Mesendoderm (in vitro differentiated cells): ENCODE data around the gene DMWD.
A peak's percentile ranks its signal among the peaks of the same experiment; 100 is the strongest.

Experiments used
- DNase-seq: peaks from one replicate; pipeline ENCODE4 v3.0.0; 2013
- H2AK5ac ChIP-seq: 2 replicates; pipeline ENCODE4 v1.6.1; 2013; ENCODE audit warnings: low read length, inconsistent platforms
- H2BK120ac ChIP-seq: 2 replicates; pipeline ENCODE4 v1.6.1; 2013; ENCODE audit warnings: low read depth, mild to moderate bottlenecking, low read length, moderate library complexity, mixed read lengths
- H2BK15ac ChIP-seq: replicated peaks from 2 replicates; pipeline ENCODE4 v1.6.1; 2013; ENCODE audit warnings: low read depth, mild to moderate bottlenecking, moderate library complexity
- H2BK5ac ChIP-seq: 2 replicates; pipeline ENCODE4 v1.6.1; 2013; ENCODE audit warnings: low read length, inconsistent platforms
- H3K18ac ChIP-seq: 2 replicates; pipeline ENCODE4 v1.6.1; 2013; ENCODE audit warnings: mild to moderate bottlenecking, low read length, mixed read lengths
- H3K23ac ChIP-seq: one replicate; pipeline ENCODE4 v1.6.1; 2013; ENCODE audit warnings: low read length
- H3K27ac ChIP-seq: 2 replicates; pipeline ENCODE4 v1.5.1; 2013; ENCODE audit warnings: low read depth, mild to moderate bottlenecking, inconsistent platforms, low read length, moderate library complexity
- H3K27me3 ChIP-seq: 2 replicates; pipeline ENCODE4 v1.6.1; 2013; ENCODE audit warnings: low read length, control low read depth, mild to moderate bottlenecking, inconsistent platforms; ENCODE audit not compliant: insufficient read depth, poor library complexity
- H3K36me3 ChIP-seq: 2 replicates; pipeline ENCODE4 v1.6.1; 2013; ENCODE audit warnings: low read length, inconsistent platforms; ENCODE audit not compliant: control insufficient read depth, insufficient read depth
- H3K4ac ChIP-seq: one replicate; pipeline ENCODE4 v1.6.1; 2013; ENCODE audit warnings: low read depth, mild to moderate bottlenecking, low read length, moderate library complexity
- H3K4me1 ChIP-seq: 2 replicates; pipeline ENCODE4 v1.6.1; 2013; ENCODE audit warnings: low read depth, low read length, inconsistent platforms; ENCODE audit not compliant: control insufficient read depth
- H3K4me2 ChIP-seq: 2 replicates; pipeline ENCODE4 v1.6.1; 2013; ENCODE audit warnings: low read length
- H3K4me3 ChIP-seq: 2 replicates; pipeline ENCODE4 v1.5.1; 2013; ENCODE audit warnings: mild to moderate bottlenecking, low read length
- H3K56ac ChIP-seq: one replicate; pipeline ENCODE4 v1.6.1; 2013; ENCODE audit warnings: low read length
- H3K79me1 ChIP-seq: 2 replicates; pipeline ENCODE4 v1.6.1; 2013; ENCODE audit warnings: low read length, inconsistent platforms
- H3K79me2 ChIP-seq: 2 replicates; pipeline ENCODE4 v1.6.1; 2013; ENCODE audit warnings: mild to moderate bottlenecking, low read length; ENCODE audit not compliant: control insufficient read depth, insufficient read depth
- H3K9ac ChIP-seq: 2 replicates; pipeline ENCODE4 v1.6.1; 2013; ENCODE audit warnings: low read length, inconsistent platforms
- H4K5ac ChIP-seq: one replicate; pipeline ENCODE4 v1.6.1; 2013; ENCODE audit warnings: low read length
- H4K8ac ChIP-seq: one replicate; pipeline ENCODE4 v1.6.1; 2013; ENCODE audit warnings: low read depth, mild to moderate bottlenecking, control low read depth, low read length, moderate library complexity
- WGBS: extraction: QIAGEN DNeasy Blood & Tissue Kit; methylation state at CpG from one replicate; pipeline ENCODE4 v1.1.7; 2013; ENCODE audit warnings: low lambda C conversion rate, missing lambda C conversion rate; ENCODE audit not compliant: insufficient coverage; ENCODE audit errors: extremely low coverage; 5-methylcytosine and 5-hydroxymethylcytosine counted together

The DMWD gene

GRCh38 chr19:45782820-45783785, 9.5 kb downstream of the DMWD start:
- Histone ChIP-seq H3K27me3 (no peaks in the 10 kb centered on the region), H3K79me2 (no peaks in the 10 kb centered on the region), H3K9ac (no peak overlapping the region), H2BK5ac (no peak overlapping the region), H3K56ac (no peak overlapping the region), H2BK15ac (no peak overlapping the region), H3K4me1 (peaks cover 4% of the 10 kb centered on the region), H3K36me3 (peaks cover 6% of the 10 kb centered on the region), H3K79me1 (no peaks in the 10 kb centered on the region), H3K4me3 (no peak overlapping the region), H4K5ac (no peak overlapping the region), H3K23ac (no peak overlapping the region), H2BK120ac (no peak overlapping the region), H3K4ac (no peak overlapping the region), H3K27ac (no peak overlapping the region), H2AK5ac (no peak overlapping the region), H4K8ac (no peak overlapping the region), H3K18ac (no peak overlapping the region), H3K4me2 (no peak overlapping the region)
- no CpG with 5 or more reads among the region's 26 CpGs for whole genome bisulfite sequencing
- DNase-seq: no peak

GRCh38 chr19:45782162-45782691, 10.4 kb downstream of the DMWD start, which contains the start of gene DMPK:
DMPK (minus strand) TSS chr19:45782490; CDS start chr19:45782352, 138 bp downstream.
- no peak within 1 kb of the TSS for H3K4me3 ChIP-seq
- peaks cover 5% of the 10 kb centered on the region for H3K36me3 ChIP-seq
- no peaks in the 10 kb centered on the region for H3K79me1 ChIP-seq
- no peak within 1 kb of the TSS for H4K8ac ChIP-seq
- H2BK15ac ChIP-seq: no peak within 1 kb of the TSS
- H2BK120ac ChIP-seq: no peak within 1 kb of the TSS
- H3K56ac ChIP-seq: peak within 1 kb of the TSS; percentile 25
- H3K4me2 ChIP-seq: no peak within 1 kb of the TSS
- no peak within 1 kb of the TSS for H4K5ac ChIP-seq
- H3K27me3 ChIP-seq: no peaks in the 10 kb centered on the region
- no peaks in the 10 kb centered on the region for H3K79me2 ChIP-seq
- H2BK5ac ChIP-seq: no peak within 1 kb of the TSS
- H3K27ac ChIP-seq: no peak within 1 kb of the TSS
- H3K9ac ChIP-seq: no peak within 1 kb of the TSS
- H2AK5ac ChIP-seq: no peak within 1 kb of the TSS
- no peak within 1 kb of the TSS for H3K23ac ChIP-seq
- DNase-seq: no peak
- H3K4ac ChIP-seq: no peak within 1 kb of the TSS
- no CpG with 5 or more reads among the region's 18 CpGs for WGBS
- H3K18ac ChIP-seq: no peak within 1 kb of the TSS
- peaks cover 4% of the 10 kb centered on the region for H3K4me1 ChIP-seq

- H3K79me2 ChIP-seq: no peaks in the 10 kb centered on the region
- WGBS: no CpG with 5 or more reads among the region's 17 CpGs
- H3K18ac ChIP-seq: no peak overlapping the region
Observed at GRCh38 chr19:45781214-45782161, 11.2 kb downstream of the DMWD start.

GRCh38 chr19:45780448-45781213, 12.0 kb downstream of the DMWD start:
- Histone ChIP-seq H3K4me3 (no peak overlapping the region), H3K18ac (no peak overlapping the region), H3K56ac (peak overlapping the region; percentile 47), H2BK15ac (no peak overlapping the region), H3K4me1 (peaks cover 4% of the 10 kb centered on the region), H3K23ac (no peak overlapping the region), H2BK120ac (no peak overlapping the region), H3K4me2 (no peak overlapping the region), H4K8ac (no peak overlapping the region), H2BK5ac (no peak overlapping the region), H3K27me3 (no peaks in the 10 kb centered on the region), H2AK5ac (no peak overlapping the region), H3K79me2 (no peaks in the 10 kb centered on the region), H3K4ac (no peak overlapping the region), H3K27ac (no peak overlapping the region), H3K79me1 (no peaks in the 10 kb centered on the region), H3K36me3 (no peaks in the 10 kb centered on the region), H4K5ac (no peak overlapping the region), H3K9ac (no peak overlapping the region)
- WGBS: no CpG with 5 or more reads among the region's 13 CpGs
- no peak for DNase-seq

More at GRCh38 chr19:45781214-45782161, 11.2 kb downstream of the DMWD start:
- H3K4me3 ChIP-seq: no peak overlapping the region
- no peak overlapping the region for H2BK120ac ChIP-seq
- H3K27me3 ChIP-seq: no peaks in the 10 kb centered on the region
- no peak overlapping the region for H2AK5ac ChIP-seq
- no peak overlapping the region for H3K56ac ChIP-seq
- H4K5ac ChIP-seq: no peak overlapping the region
- H2BK15ac ChIP-seq: no peak overlapping the region
- no peak overlapping the region for H3K9ac ChIP-seq
- H3K4me1 ChIP-seq: peaks cover 4% of the 10 kb centered on the region
- no peak overlapping the region for H3K27ac ChIP-seq
- H3K4me2 ChIP-seq: no peak overlapping the region
- H3K79me1 ChIP-seq: no peaks in the 10 kb centered on the region
- H3K23ac ChIP-seq: no peak overlapping the region
- no peak overlapping the region for H3K4ac ChIP-seq
- DNase-seq: no peak
- H3K36me3 ChIP-seq: no peaks in the 10 kb centered on the region
- H2BK5ac ChIP-seq: no peak overlapping the region
- no peak overlapping the region for H4K8ac ChIP-seq

GRCh38 chr19:45780146-45780447, 12.5 kb downstream of the DMWD start:
- Histone ChIP-seq H2BK120ac (no peak overlapping the region), H3K9ac (peak overlapping the region; percentile 63), H3K56ac (peak overlapping the region; percentile 59), H3K27ac (no peak overlapping the region), H2BK15ac (no peak overlapping the region), H3K4ac (no peak overlapping the region), H3K18ac (no peak overlapping the region), H4K5ac (no peak overlapping the region), H2AK5ac (no peak overlapping the region), H3K36me3 (no peaks in the 10 kb centered on the region), H3K23ac (no peak overlapping the region), H2BK5ac (no peak overlapping the region), H4K8ac (no peak overlapping the region), H3K4me1 (peaks cover 4% of the 10 kb centered on the region), H3K4me2 (no peak overlapping the region), H3K79me1 (no peaks in the 10 kb centered on the region), H3K79me2 (no peaks in the 10 kb centered on the region), H3K27me3 (no peaks in the 10 kb centered on the region), H3K4me3 (no peak overlapping the region)
- no peak for DNase-seq
- no CpG with 5 or more reads among the region's 4 CpGs for WGBS
